Lower leg skin (tissue), 4 donors: ENCODE data around the gene BRF1. TPM values are rescaled to one million over a fixed set of nuclear protein-coding genes. Genes with fewer than 3 reads are reported as not detected.

Source experiments
- DNase-seq, 2 donors: peaks; one replicate each; pipeline ENCODE4 v3.0.0-alpha.2; 2019; ENCODE audit warnings: low spot score in 2 of 2
- H3K4me3 ChIP-seq: fragments of 200-600 bp; sonication (generic); 2 replicates; pipeline ENCODE4 v1.5.1; 2017; ENCODE audit warnings: mild to moderate bottlenecking, low read depth; ENCODE audit not compliant: poor library complexity, severe bottlenecking
- CTCF ChIP-seq, 3 donors: fragments of 450-650 bp; IDR thresholded peaks; one replicate each; pipeline ENCODE4 v1.5.1; 2016; ENCODE audit warnings: antibody characterized with exemption in 3 of 3, mild to moderate bottlenecking in 3 of 3, moderate library complexity in 2 of 3
- POLR2A ChIP-seq, 2 donors: fragments of 450-650 bp; IDR thresholded peaks; one replicate each; pipeline ENCODE4 v1.6.1; 2016 to 2017; ENCODE audit warnings: antibody characterized with exemption in 2 of 2, mild to moderate bottlenecking in 1 of 2, moderate library complexity in 1 of 2
- WGBS, 2 donors: methylation state at CpG; one replicate each; pipeline ENCODE4 v1.1.5; 2018; 5-methylcytosine and 5-hydroxymethylcytosine counted together
- intact Hi-C: fragments of 100-400 bp; cut with DNase I; formaldehyde crosslinking; loops from one replicate; pipeline ENCODE4 v1.15.0; 2023; ENCODE audit warnings: low total_unique reads
- total RNA-seq, 4 donors: library from RNA; depleted of rRNA; stranded (reverse); fragments of >200 nt; gene quantifications; one replicate each; pipeline ENCODE4 v1.1.0, GENCODE V29; 2016

Gene BRF1
- total RNA-seq, 4 donors from 2014 or later = 32.7 to 74.5 (median 43.0) TPM

GRCh38 chr14:105247715-105248367 is 53.0 kb downstream of the BRF1 start:
- WGBS, 2 donors = 34 to 44% methylated on average over 33 to 35 of the region's 42 CpGs
- DNase-seq = no peak
- TF ChIP-seq CTCF (IDR thresholded peaks at IDR 0.05) (no peak), POLR2A (IDR thresholded peaks at IDR 0.05) (no peak)
- intact Hi-C loops = no loop called here
- peak overlapping the region; percentile 5 for H3K4me3 ChIP-seq

- H3K4me3 ChIP-seq = no peak overlapping the region
- intact Hi-C loops = no loop called here
- no peak for DNase-seq
- WGBS, 2 donors = 93 to 94% methylated on average over 16 of the region's 16 CpGs
- TF ChIP-seq POLR2A (IDR thresholded peaks at IDR 0.05) (no peak), CTCF (IDR thresholded peaks at IDR 0.05) (no peak)
These were observed 53.8 kb downstream of the BRF1 start for GRCh38 chr14:105247026-105247425.

GRCh38 chr14:105244334-105244733 is 56.5 kb downstream of the BRF1 start:
- 88 to 94% methylated on average over 10 of the region's 10 CpGs for WGBS, 2 donors
- DNase-seq = no peak
- TF ChIP-seq POLR2A (IDR thresholded peaks at IDR 0.05) = no peak
- TF ChIP-seq CTCF (IDR thresholded peaks at IDR 0.05) = no peak
- intact Hi-C loops = no loop called here
- H3K4me3 ChIP-seq = no peak overlapping the region

GRCh38 chr14:105241641-105242040 is 59.2 kb downstream of the BRF1 start:
- TF ChIP-seq POLR2A (IDR thresholded peaks at IDR 0.05) (no peak), CTCF (IDR thresholded peaks at IDR 0.05) (no peak)
- H3K4me3 ChIP-seq = no peak overlapping the region
- WGBS, 2 donors = 90 to 96% methylated on average over 17 to 19 of the region's 19 CpGs
- DNase-seq = no peak
- intact Hi-C loops = no loop called here

- intact Hi-C loops = no loop called here
- H3K4me3 ChIP-seq = no peak overlapping the region
- no peak for TF ChIP-seq CTCF (IDR thresholded peaks at IDR 0.05)
- TF ChIP-seq POLR2A (IDR thresholded peaks at IDR 0.05) = no peak
- DNase-seq = no peak
- 95 to 97% methylated on average over 15 to 21 of the region's 31 CpGs for WGBS, 2 donors
These were observed 59.8 kb downstream of the BRF1 start for GRCh38 chr14:105240811-105241576.
